Esophagus squamous epithelium (tissue), 5 donors: ENCODE results near the gene TBATA. TPM values are rescaled to one million over a fixed set of nuclear protein-coding genes. Genes with fewer than 3 reads are reported as not detected.

Experiments
- DNase-seq: peaks from one replicate; lab custom pipeline; 2025; lab: John Stamatoyannopoulos, UW
- H3K27ac ChIP-seq, 4 donors: fragments of 200-600 bp; sonication (generic); one replicate each; pipeline ENCODE4 v1.5.1; 2016 to 2019; ENCODE audit warnings: mild to moderate bottlenecking in 1 of 4
- H3K27me3 ChIP-seq, 4 donors: fragments of 200-600 bp; sonication (generic); 1 replicate in 3 of 4; 2 replicates in 1 of 4; pipeline versions ENCODE4 v1.5.1 to v1.6.0; 2017 to 2021; ENCODE audit warnings: antibody characterized with exemption in 1 of 4
- H3K36me3 ChIP-seq, 3 donors: fragments of 200-600 bp; sonication (generic); one replicate each; pipeline ENCODE4 v1.5.1; 2016 to 2019
- H3K4me1 ChIP-seq, 3 donors: fragments of 200-600 bp; sonication (generic); one replicate each; pipeline ENCODE4 v1.5.1; 2017 to 2019
- H3K4me3 ChIP-seq, 4 donors: fragments of 200-600 bp; sonication (generic); 1 replicate in 3 of 4; 2 replicates in 1 of 4; pipeline ENCODE4 v1.5.1; 2016 to 2019; ENCODE audit warnings: mild to moderate bottlenecking in 2 of 4, moderate library complexity in 1 of 4
- H3K9me3 ChIP-seq, 3 donors: fragments of 200-600 bp; sonication (generic); one replicate each; pipeline ENCODE4 v1.5.1; 2016 to 2019
- CTCF ChIP-seq, 6 experiments: fragments of 450-650 bp in 4 of 6; fragments of 200-600 bp in 2 of 6; sonication (generic) in 2 of 6; IDR thresholded peaks; one replicate each; pipeline ENCODE4 v1.5.1; 2016 to 2019; ENCODE audit warnings: antibody characterized with exemption in 6 of 6, mild to moderate bottlenecking in 4 of 6, moderate library complexity in 4 of 6
- POLR2A ChIP-seq, 4 donors: fragments of 450-650 bp; IDR thresholded peaks; one replicate each; pipeline ENCODE4 v1.6.1; 2017; ENCODE audit warnings: antibody characterized with exemption in 4 of 4, mild to moderate bottlenecking in 4 of 4, moderate library complexity in 3 of 4
- WGBS, 2 donors: methylation state at CpG; one replicate each; pipeline ENCODE4 v1.1.5; 2018; 5-methylcytosine and 5-hydroxymethylcytosine counted together
- intact Hi-C: fragments of 100-400 bp; cut with DNase I; formaldehyde crosslinking; loops from one replicate; pipeline ENCODE4 v1.15.0; 2022
- total RNA-seq, 4 donors: library from RNA; depleted of rRNA; stranded (reverse); fragments of >200 nt; gene quantifications; one replicate each; pipeline ENCODE4 v1.1.0, GENCODE V29; 2016
- donor health status: DM: yes; HTN: yes; CAD: no.

The TBATA gene
- total RNA-seq, 4 donors from 2014 or later: not detected

- H3K27me3 ChIP-seq: no peaks in the 10 kb centered on the region
- H3K9me3 ChIP-seq: no peaks in the 10 kb centered on the region
- H3K36me3 ChIP-seq: no peaks in the 10 kb centered on the region
- no peak overlapping the region for H3K27ac ChIP-seq
- TF ChIP-seq CTCF (IDR thresholded peaks at IDR 0.05) (no peak), POLR2A (IDR thresholded peaks at IDR 0.05) (no peak)
- peaks cover 0 to 6% (median 0%) of the 10 kb centered on the region in 3 donors for H3K4me1 ChIP-seq
- no peak overlapping the region for H3K4me3 ChIP-seq
- DNase-seq: no peak
- intact Hi-C loops: no loop called here
- 56 to 70% methylated on average over 5 to 7 of the region's 8 CpGs for WGBS, 2 donors
These were observed 28.3 kb downstream of the TBATA start for GRCh38 chr10:70756700-70757360.

- Histone ChIP-seq H3K9me3 (no peaks in the 10 kb centered on the region), H3K27me3 (no peaks in the 10 kb centered on the region), H3K4me1 (peaks cover 0 to 2% (median 0%) of the 10 kb centered on the region in 3 donors), H3K4me3 (no peak overlapping the region), H3K27ac (no peak overlapping the region), H3K36me3 (no peaks in the 10 kb centered on the region)
- intact Hi-C loops: no loop called here
- 74% methylated on average over 7 of the region's 15 CpGs for WGBS, 2 donors
- DNase-seq: no peak
- TF ChIP-seq POLR2A (IDR thresholded peaks at IDR 0.05) (no peak), CTCF (IDR thresholded peaks at IDR 0.05) (no peak)
These were observed 31.1 kb downstream of the TBATA start for GRCh38 chr10:70753841-70754621.

- intact Hi-C loops: no loop called here
- WGBS, 2 donors: 88 to 89% methylated on average over 9 to 10 of the region's 10 CpGs
These were observed 32.0 kb downstream of the TBATA start for GRCh38 chr10:70753026-70753663.

GRCh38 chr10:70752571-70752970 is 32.6 kb downstream of the TBATA start:
- H3K9me3 ChIP-seq: no peaks in the 10 kb centered on the region

More at GRCh38 chr10:70753026-70753663, 32.0 kb downstream of the TBATA start:
- Histone ChIP-seq H3K4me3 (no peak overlapping the region), H3K4me1 (no peaks in the 10 kb centered on the region), H3K27me3 (no peaks in the 10 kb centered on the region), H3K9me3 (no peaks in the 10 kb centered on the region), H3K27ac (no peak overlapping the region), H3K36me3 (no peaks in the 10 kb centered on the region)
- DNase-seq: no peak
- no peak for TF ChIP-seq POLR2A (IDR thresholded peaks at IDR 0.05)
- TF ChIP-seq CTCF (IDR thresholded peaks at IDR 0.05): no peak

More at GRCh38 chr10:70752571-70752970, 32.6 kb downstream of the TBATA start:
- WGBS, 2 donors: 90 to 93% methylated on average over 2 of the region's 7 CpGs
- no peaks in the 10 kb centered on the region for H3K27me3 ChIP-seq
- no peaks in the 10 kb centered on the region for H3K36me3 ChIP-seq
- no peak for DNase-seq
- intact Hi-C loops: no loop called here
- no peak overlapping the region for H3K27ac ChIP-seq
- TF ChIP-seq CTCF (IDR thresholded peaks at IDR 0.05) (no peak), POLR2A (IDR thresholded peaks at IDR 0.05) (no peak)
- no peak overlapping the region for H3K4me3 ChIP-seq
- H3K4me1 ChIP-seq: no peaks in the 10 kb centered on the region
